WTC11 (cell line): ENCODE data around the gene PROX2.

Source experiments
- ATF2 ChIP-seq: sonication (generic); formaldehyde crosslinking; IDR thresholded peaks from 2 replicates; pipeline ENCODE4 v1.8.1; 2022; ENCODE audit warnings: low read depth, missing genetic modification reagents, borderline replicate concordance
- CTCF ChIP-seq: fragments of 200-600 bp; IDR thresholded peaks from 2 replicates; pipeline ENCODE4 v1.8.0; 2022; ENCODE audit warnings: antibody characterized with exemption
- ESRRA ChIP-seq: sonication (generic); formaldehyde crosslinking; IDR thresholded peaks from 2 replicates; pipeline ENCODE4 v1.8.1; 2022; ENCODE audit warnings: mild to moderate bottlenecking, missing genetic modification reagents, borderline replicate concordance
- GABPB1 ChIP-seq: sonication (generic); formaldehyde crosslinking; IDR thresholded peaks from 2 replicates; pipeline ENCODE4 v1.8.1; 2023; ENCODE audit warnings: mild to moderate bottlenecking, missing genetic modification reagents
- KAT7 ChIP-seq: sonication (generic); formaldehyde crosslinking; IDR thresholded peaks from 2 replicates; pipeline ENCODE4 v1.8.1; 2023; ENCODE audit warnings: missing genetic modification reagents, mild to moderate bottlenecking, borderline replicate concordance
- MAX ChIP-seq: sonication (generic); formaldehyde crosslinking; IDR thresholded peaks from 2 replicates; pipeline ENCODE4 v1.8.0; 2022; ENCODE audit warnings: mild to moderate bottlenecking, missing genetic modification reagents
- SOX15 ChIP-seq: fragments of 250-450 bp; sonication (Bioruptor Pico); IDR thresholded peaks from 2 replicates; pipeline ENCODE4 v1.9.0; 2021; ENCODE audit warnings: mild to moderate bottlenecking
- TEAD4 ChIP-seq: sonication (generic); formaldehyde crosslinking; IDR thresholded peaks from 2 replicates; pipeline ENCODE4 v1.8.0; 2022; ENCODE audit warnings: mild to moderate bottlenecking, missing genetic modification reagents
- TF ChIP-seq, protein P1 (sequence below): sonication (generic); formaldehyde crosslinking; IDR thresholded peaks from 2 replicates; pipeline ENCODE4 v1.8.1; 2023; ENCODE audit warnings: mild to moderate bottlenecking, missing genetic modification reagents, moderate library complexity
- TF ChIP-seq, protein P2 (sequence below): sonication (generic); formaldehyde crosslinking; IDR thresholded peaks from 2 replicates; pipeline ENCODE4 v1.8.1; 2022; ENCODE audit warnings: mild to moderate bottlenecking, missing genetic modification reagents, moderate library complexity, borderline replicate concordance

DNA sequence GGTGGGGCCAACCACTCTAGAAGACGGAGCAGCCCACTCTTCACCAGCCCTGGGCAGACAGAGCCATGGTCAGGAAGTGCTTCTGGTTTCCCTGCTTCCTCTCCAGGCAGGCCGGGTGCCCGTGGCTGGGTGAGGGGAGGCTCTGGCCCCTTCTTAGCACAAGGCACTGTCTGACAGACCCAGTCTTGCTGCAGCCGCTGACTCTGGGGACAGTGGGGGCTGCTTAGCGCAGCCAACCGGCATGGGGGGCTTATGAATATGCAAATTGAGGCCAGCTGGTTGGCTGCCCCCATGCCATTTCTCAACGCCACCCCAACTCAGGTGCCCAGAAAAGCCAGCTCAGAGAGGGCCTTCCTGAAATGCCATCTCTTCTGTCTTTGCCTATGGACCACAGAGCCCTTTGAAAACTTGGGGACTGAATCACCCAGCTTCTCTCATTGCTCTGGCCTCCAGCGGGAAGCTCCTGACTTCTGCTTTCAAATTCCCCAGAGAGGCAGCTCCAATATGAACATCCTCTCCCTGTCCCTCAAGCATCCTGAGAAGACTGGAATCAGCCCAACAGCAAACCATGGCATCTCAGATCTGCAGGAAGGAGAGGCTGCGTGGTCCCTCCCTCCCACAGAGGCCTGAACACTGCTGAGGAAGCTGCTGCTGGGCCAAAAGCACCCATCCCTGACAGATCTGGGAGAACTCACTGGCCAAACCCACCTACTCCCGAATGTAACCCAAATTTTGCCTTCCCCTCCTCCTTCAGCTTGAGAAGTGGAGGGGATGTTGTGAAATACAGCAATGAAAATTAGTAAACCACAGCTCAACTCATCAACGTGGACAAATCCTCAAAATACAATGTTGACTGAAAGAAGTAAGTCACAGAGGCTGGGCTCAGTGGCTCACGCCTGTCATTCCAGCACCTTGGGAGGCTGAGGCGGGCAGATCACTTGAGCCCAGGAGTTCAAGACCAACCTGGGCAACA is at the start of gene PROX2:
- TF ChIP-seq GABPB1 (no peak), ESRRA (no peak), CTCF (no peak), SOX15 (CRISPR knock-in tag) (no peak), MAX (CRISPR knock-in tag) (no peak), TEAD4 (CRISPR knock-in tag) (no peak), ATF2 (CRISPR knock-in tag) (no peak), KAT7 (CRISPR knock-in tag) (no peak)
- TF ChIP-seq, protein P1, sequence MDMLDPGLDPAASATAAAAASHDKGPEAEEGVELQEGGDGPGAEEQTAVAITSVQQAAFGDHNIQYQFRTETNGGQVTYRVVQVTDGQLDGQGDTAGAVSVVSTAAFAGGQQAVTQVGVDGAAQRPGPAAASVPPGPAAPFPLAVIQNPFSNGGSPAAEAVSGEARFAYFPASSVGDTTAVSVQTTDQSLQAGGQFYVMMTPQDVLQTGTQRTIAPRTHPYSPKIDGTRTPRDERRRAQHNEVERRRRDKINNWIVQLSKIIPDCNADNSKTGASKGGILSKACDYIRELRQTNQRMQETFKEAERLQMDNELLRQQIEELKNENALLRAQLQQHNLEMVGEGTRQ (CRISPR knock-in tag): no peak
- TF ChIP-seq, protein P2, sequence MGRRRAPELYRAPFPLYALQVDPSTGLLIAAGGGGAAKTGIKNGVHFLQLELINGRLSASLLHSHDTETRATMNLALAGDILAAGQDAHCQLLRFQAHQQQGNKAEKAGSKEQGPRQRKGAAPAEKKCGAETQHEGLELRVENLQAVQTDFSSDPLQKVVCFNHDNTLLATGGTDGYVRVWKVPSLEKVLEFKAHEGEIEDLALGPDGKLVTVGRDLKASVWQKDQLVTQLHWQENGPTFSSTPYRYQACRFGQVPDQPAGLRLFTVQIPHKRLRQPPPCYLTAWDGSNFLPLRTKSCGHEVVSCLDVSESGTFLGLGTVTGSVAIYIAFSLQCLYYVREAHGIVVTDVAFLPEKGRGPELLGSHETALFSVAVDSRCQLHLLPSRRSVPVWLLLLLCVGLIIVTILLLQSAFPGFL (CRISPR knock-in tag): no peak
